CD4-positive, CD25-positive, alpha-beta regulatory T cell (primary cell): Measurements from ENCODE around the gene TMA7. TPM values are rescaled to one million over a fixed set of nuclear protein-coding genes. Genes with fewer than 3 reads are reported as not detected.

Experiments
- ATAC-seq, 2 donors: fragments of 150-1000 bp; cut with Tn5 transposase; one replicate each; pipeline ENCODE4 v1.10.0; 2021; ENCODE audit warnings: low read depth in 2 of 2, moderate number of reproducible peaks in 2 of 2, moderate library complexity in 1 of 2
- DNase-seq, 3 donors: peaks; one replicate each; pipeline versions ENCODE4 v3.0.0 to v3.0.0-alpha.2; 2012 to 2022; ENCODE audit warnings: mixed read lengths in 1 of 3
- H3K27ac ChIP-seq: one replicate; pipeline ENCODE4 v1.7.0; 2013; ENCODE audit warnings: mild to moderate bottlenecking, low read length; ENCODE audit not compliant: insufficient read depth, poor library complexity, severe bottlenecking
- H3K27me3 ChIP-seq: one replicate; pipeline ENCODE4 v1.7.0; 2013; ENCODE audit warnings: low read length; ENCODE audit not compliant: control insufficient read depth, insufficient read depth
- H3K36me3 ChIP-seq: one replicate; pipeline ENCODE4 v1.7.0; 2013; ENCODE audit warnings: mild to moderate bottlenecking, low read length, moderate library complexity; ENCODE audit not compliant: control insufficient read depth, insufficient read depth
- H3K4me1 ChIP-seq: 2 replicates; pipeline ENCODE4 v1.7.0; 2013; ENCODE audit warnings: mild to moderate bottlenecking, low read length; ENCODE audit not compliant: insufficient read depth, control insufficient read depth, poor library complexity, severe bottlenecking
- H3K4me3 ChIP-seq: one replicate; pipeline ENCODE4 v1.7.0; 2013; ENCODE audit warnings: low read depth, mild to moderate bottlenecking, low read length, moderate library complexity
- H3K9me3 ChIP-seq, 2 experiments: 1 replicate in 1 of 2; 2 replicates in 1 of 2; pipeline ENCODE4 v1.7.0; 2013; ENCODE audit warnings: low read length in 2 of 2, mild to moderate bottlenecking in 1 of 2, moderate library complexity in 1 of 2; ENCODE audit not compliant: control insufficient read depth in 2 of 2
- H3K27ac Mint-ChIP-seq, 3 donors: one replicate each; pipeline ENCODE4 v1.8.0; 2020 to 2022; ENCODE audit warnings: mild to moderate bottlenecking in 3 of 3, mixed read lengths in 3 of 3, moderate library complexity in 2 of 3
- H3K27me3 Mint-ChIP-seq: one replicate; pipeline ENCODE4 v1.8.0; 2022; ENCODE audit warnings: mild to moderate bottlenecking, mixed read lengths
- H3K36me3 Mint-ChIP-seq: one replicate; pipeline ENCODE4 v1.8.0; 2020; ENCODE audit warnings: mixed read lengths
- H3K4me1 Mint-ChIP-seq, 4 donors: one replicate each; pipeline ENCODE4 v1.8.0; 2020 to 2022; ENCODE audit warnings: mixed read lengths in 4 of 4, mild to moderate bottlenecking in 1 of 4
- H3K4me3 Mint-ChIP-seq, 4 donors: one replicate each; pipeline ENCODE4 v1.8.0; 2020 to 2022; ENCODE audit warnings: mild to moderate bottlenecking in 4 of 4, mixed read lengths in 4 of 4, moderate library complexity in 3 of 4
- H3K9me3 Mint-ChIP-seq, 7 donors: one replicate each; pipeline ENCODE4 v1.8.0; 2020 to 2022; ENCODE audit warnings: mixed read lengths in 7 of 7, mild to moderate bottlenecking in 3 of 7, moderate library complexity in 2 of 7
- polyA plus RNA-seq, 4 donors: library from polyadenylated mRNA; unstranded; fragments of 300-500 nt; fragmentation: Illumina TruSeq; gene quantifications; one replicate each; pipeline ENCODE4 v1.2.3, GENCODE V29; 2021
- total RNA-seq: library from RNA; stranded (reverse); gene quantifications from one replicate; pipeline ENCODE4 v1.2.3, GENCODE V29; 2022

The TMA7 gene
- total and polyA plus RNA-seq, 5 donors from 2014 or later, result 248 to 743 (median 676) TPM

DNA sequence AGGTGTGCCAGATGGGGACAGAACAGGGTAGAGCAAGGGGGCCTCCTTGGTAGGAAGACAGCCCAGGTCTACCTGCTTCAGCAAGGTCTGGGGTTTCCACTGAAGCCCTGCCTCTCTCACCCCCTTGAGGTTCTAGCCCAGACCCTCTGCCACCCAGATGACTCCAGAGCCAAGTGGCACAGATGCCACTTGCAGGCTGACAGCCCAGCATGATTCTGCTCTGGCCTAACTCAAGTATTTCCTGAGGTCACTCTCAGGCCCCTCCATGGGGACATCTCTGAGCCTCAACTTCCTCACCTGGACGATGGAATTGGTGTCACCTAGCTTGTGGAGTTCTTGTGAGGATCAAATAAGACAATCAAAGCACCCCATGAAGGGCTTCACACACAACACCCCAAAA, 34.1 kb upstream of the TMA7 start:
- DNase-seq (no peak), ATAC-seq (no peak)
- Histone ChIP-seq H3K4me3 (no peak overlapping the region), H3K27me3 (no peaks in the 10 kb centered on the region), H3K4me1 (no peaks in the 10 kb centered on the region), H3K9me3 (no peaks in the 10 kb centered on the region), H3K36me3 (no peaks in the 10 kb centered on the region), H3K27ac (no peak overlapping the region)
- peaks cover 4% of the 10 kb centered on the region for H3K27me3 Mint-ChIP-seq
- no peaks in the 10 kb centered on the region for H3K9me3 Mint-ChIP-seq
- H3K4me3 Mint-ChIP-seq, result no peak overlapping the region
- H3K36me3 Mint-ChIP-seq, result no peaks in the 10 kb centered on the region
- peaks cover 0 to 1% (median 0%) of the 10 kb centered on the region in 4 donors for H3K4me1 Mint-ChIP-seq
- H3K27ac Mint-ChIP-seq, result peak overlapping the region in 1 of 3 donors; percentile 29

DNA sequence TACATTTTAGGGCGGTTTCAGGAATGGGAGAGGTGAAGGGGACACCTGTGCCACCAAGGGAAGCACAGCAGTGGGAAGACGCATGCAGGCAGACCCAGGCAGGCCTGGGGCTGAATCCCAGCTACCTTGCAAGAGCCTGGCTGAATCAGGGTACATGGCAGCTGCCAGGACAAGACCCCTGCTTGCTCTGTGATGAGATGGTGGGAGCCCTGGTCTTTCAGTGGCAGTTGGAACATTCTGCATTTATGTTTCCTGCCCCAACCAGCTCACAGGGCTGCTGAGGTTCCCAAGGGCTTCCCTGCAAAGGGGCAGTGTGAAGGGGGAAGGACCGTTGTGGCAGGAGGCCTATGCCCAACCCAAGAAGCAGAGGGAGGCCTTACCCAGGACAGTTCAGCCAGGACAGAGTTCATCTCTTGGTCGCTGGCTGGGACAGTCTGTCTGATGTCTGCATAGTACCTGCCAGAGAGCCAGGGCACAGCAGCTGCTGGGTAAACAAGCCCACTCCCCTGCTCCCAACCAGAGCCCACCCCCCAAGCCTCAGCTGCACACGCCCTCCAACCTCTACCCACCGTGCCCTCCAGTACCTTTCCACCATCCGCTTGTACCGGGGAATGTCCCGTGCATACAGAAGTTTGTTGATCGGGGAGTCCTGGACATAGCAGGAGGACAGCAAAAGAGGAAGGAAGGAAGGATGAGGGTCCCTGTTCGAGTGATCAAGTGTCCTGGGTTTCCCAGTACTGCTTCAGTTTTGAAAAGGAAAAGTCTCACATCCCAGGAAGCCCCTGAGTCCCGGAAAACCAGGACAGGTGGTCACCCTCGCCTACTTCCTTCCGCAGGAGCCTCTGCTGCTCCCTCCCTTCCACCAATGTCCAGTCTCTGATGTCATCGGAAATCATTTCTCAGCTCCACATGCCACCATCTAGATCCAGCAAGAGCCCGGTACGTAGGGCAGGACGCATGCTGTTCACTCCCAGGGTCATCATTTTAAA, 33.3 kb upstream of the TMA7 start:
- no peaks in the 10 kb centered on the region for H3K36me3 Mint-ChIP-seq
- H3K27me3 ChIP-seq, result no peaks in the 10 kb centered on the region
- H3K27ac ChIP-seq, result no peak overlapping the region
- no peak overlapping the region for H3K4me3 Mint-ChIP-seq
- ATAC-seq (no peak), DNase-seq (no peak)
- no peaks in the 10 kb centered on the region for H3K9me3 Mint-ChIP-seq
- H3K4me3 ChIP-seq, result no peak overlapping the region
- H3K27me3 Mint-ChIP-seq, result no peaks in the 10 kb centered on the region
- H3K9me3 ChIP-seq, result no peaks in the 10 kb centered on the region
- peak overlapping the region in 2 of 3 donors; percentile 29 to 38 for H3K27ac Mint-ChIP-seq
- H3K4me1 ChIP-seq, result no peaks in the 10 kb centered on the region
- no peaks in the 10 kb centered on the region for H3K4me1 Mint-ChIP-seq
- H3K36me3 ChIP-seq, result no peaks in the 10 kb centered on the region

- H3K9me3 ChIP-seq, result no peaks in the 10 kb centered on the region
- H3K4me3 ChIP-seq, result no peak overlapping the region
- Mint-ChIP-seq H3K4me3 (no peak overlapping the region), H3K9me3 (no peaks in the 10 kb centered on the region), H3K27ac (no peak overlapping the region), H3K4me1 (no peaks in the 10 kb centered on the region), H3K27me3 (no peaks in the 10 kb centered on the region), H3K36me3 (no peaks in the 10 kb centered on the region)
- no peaks in the 10 kb centered on the region for H3K36me3 ChIP-seq
- no peak for ATAC-seq
- H3K4me1 ChIP-seq, result no peaks in the 10 kb centered on the region
- no peaks in the 10 kb centered on the region for H3K27me3 ChIP-seq
- no peak for DNase-seq
- no peak overlapping the region for H3K27ac ChIP-seq
Observed at GRCh38 chr3:48407542-48408099, 32.4 kb upstream of the TMA7 start.

DNA sequence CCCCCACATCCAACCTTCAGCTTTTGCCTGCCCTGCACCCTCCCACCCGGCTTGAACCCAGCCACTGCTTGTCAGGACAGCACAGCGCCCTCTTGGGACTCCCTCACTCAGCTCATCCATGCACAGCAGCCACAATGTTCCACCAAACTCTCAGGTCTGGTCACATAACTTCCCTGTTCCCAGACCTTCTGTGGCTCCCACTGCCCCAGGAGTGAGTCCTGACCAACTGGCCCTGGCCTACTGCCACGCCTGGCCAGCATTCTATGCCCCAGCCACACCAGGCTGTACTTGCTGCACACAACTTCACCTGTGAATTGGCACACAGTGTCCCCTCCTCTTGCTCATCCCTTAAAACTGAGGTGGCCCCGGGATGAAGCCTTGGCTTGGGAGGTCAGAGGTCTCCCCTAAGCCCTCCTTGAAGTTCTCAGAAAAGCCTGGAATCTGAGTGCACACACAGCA, 31.2 kb upstream of the TMA7 start:
- DNase-seq (no peak), ATAC-seq (no peak)
- Histone ChIP-seq H3K4me3 (no peak overlapping the region), H3K27me3 (no peaks in the 10 kb centered on the region), H3K4me1 (no peaks in the 10 kb centered on the region), H3K9me3 (no peaks in the 10 kb centered on the region), H3K27ac (no peak overlapping the region), H3K36me3 (no peaks in the 10 kb centered on the region)
- H3K4me1 Mint-ChIP-seq, result no peaks in the 10 kb centered on the region
- H3K9me3 Mint-ChIP-seq, result no peaks in the 10 kb centered on the region
- H3K36me3 Mint-ChIP-seq, result no peaks in the 10 kb centered on the region
- no peaks in the 10 kb centered on the region for H3K27me3 Mint-ChIP-seq
- peak overlapping the region in 2 of 3 donors; percentile 7 to 75 for H3K27ac Mint-ChIP-seq
- no peak overlapping the region for H3K4me3 Mint-ChIP-seq

GRCh38 chr3:48409291-48410201, 30.5 kb upstream of the TMA7 start:
- H3K27ac Mint-ChIP-seq, result peak overlapping the region in 1 of 3 donors; percentile 7
- H3K27me3 ChIP-seq, result no peaks in the 10 kb centered on the region
- no peak overlapping the region for H3K27ac ChIP-seq
- no peaks in the 10 kb centered on the region for H3K9me3 Mint-ChIP-seq
- ATAC-seq, result no peak
- H3K9me3 ChIP-seq, result no peaks in the 10 kb centered on the region
- H3K4me3 Mint-ChIP-seq, result no peak overlapping the region
- H3K27me3 Mint-ChIP-seq, result no peaks in the 10 kb centered on the region
- H3K4me1 ChIP-seq, result no peaks in the 10 kb centered on the region
- H3K36me3 ChIP-seq, result no peaks in the 10 kb centered on the region
- no peak for DNase-seq
- H3K4me3 ChIP-seq, result no peak overlapping the region
- no peaks in the 10 kb centered on the region for H3K36me3 Mint-ChIP-seq
- H3K4me1 Mint-ChIP-seq, result no peaks in the 10 kb centered on the region

DNA sequence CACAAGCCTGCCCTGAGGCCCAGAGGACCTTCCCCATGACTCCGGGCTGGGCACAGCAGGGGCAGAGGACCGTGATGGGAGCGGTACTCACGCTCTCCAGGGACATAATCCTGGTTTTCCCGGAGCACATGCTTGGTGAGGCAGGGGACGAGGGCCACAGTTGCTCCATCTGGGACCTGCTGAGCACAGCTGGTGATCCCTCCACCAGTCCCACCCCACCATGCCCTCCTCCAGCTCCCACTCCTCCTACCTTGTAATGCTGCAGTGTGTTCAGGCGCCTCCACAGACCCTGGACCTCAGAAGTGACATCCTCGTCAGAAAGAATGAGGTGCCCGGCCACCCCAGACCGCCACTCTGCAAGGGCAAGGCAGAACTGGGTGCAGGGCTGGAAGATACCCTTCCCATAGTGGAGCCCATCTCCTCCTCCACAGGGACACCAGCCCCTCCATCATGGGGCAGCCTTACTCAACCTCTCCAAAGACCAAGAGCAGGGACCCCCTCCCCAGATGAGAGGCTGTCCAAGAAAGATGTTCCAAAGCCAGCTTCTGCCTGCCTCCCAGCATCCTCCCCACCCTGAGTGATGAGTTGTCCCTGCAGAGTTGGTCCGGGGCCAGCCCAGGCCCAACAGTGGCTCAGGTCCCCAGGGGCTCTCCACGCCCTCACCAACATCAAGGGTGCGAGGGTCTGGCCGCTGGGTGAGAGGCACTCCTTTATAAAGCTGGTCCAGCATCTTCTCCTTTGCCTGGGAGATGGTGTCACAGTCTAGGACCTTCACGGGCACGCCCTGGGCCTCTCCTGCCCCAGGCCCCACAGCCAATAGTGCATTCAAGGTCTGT, 29.6 kb upstream of the TMA7 start:
- Mint-ChIP-seq H3K4me3 (no peak overlapping the region), H3K9me3 (peaks cover 0 to 2% (median 0%) of the 10 kb centered on the region in 7 donors), H3K27me3 (no peaks in the 10 kb centered on the region), H3K36me3 (no peaks in the 10 kb centered on the region), H3K4me1 (no peaks in the 10 kb centered on the region), H3K27ac (no peak overlapping the region)
- H3K4me3 ChIP-seq, result no peak overlapping the region
- H3K9me3 ChIP-seq, result no peaks in the 10 kb centered on the region
- ATAC-seq, result no peak
- no peak for DNase-seq
- no peaks in the 10 kb centered on the region for H3K36me3 ChIP-seq
- no peaks in the 10 kb centered on the region for H3K4me1 ChIP-seq
- no peak overlapping the region for H3K27ac ChIP-seq
- H3K27me3 ChIP-seq, result no peaks in the 10 kb centered on the region
